HG02884 (cell line): Measurements from ENCODE around the gene CNKSR3.

ENCODE experiments used
- ATAC-seq: cut with Tn5 transposase; IDR thresholded peaks from one replicate; pipeline ENCODE4 v1.9.1; 2021; ENCODE audit warnings: mild to moderate bottlenecking, moderate library complexity; ENCODE audit not compliant: unreplicated experiment

CNKSR3 gene

DNA sequence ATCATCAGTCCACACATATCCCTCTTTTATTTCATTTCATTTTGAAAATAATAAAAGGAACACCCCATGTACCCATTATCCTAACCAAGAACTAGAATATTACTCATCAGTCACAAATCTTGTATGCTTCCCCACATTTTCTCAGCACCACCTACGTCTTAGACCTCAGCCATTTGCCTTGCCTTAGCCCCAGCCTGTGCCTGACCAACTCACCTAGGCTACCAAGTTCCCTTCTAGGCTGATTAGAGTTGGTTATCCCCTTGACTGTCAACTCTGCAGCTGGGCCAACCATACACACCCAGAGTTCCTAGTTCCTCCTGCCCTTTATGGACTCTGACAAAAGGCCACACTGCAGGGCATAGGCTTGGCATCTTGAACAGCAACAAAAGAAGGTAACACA is 120.5 kb downstream of the CNKSR3 start:
- no peak for ATAC-seq

DNA sequence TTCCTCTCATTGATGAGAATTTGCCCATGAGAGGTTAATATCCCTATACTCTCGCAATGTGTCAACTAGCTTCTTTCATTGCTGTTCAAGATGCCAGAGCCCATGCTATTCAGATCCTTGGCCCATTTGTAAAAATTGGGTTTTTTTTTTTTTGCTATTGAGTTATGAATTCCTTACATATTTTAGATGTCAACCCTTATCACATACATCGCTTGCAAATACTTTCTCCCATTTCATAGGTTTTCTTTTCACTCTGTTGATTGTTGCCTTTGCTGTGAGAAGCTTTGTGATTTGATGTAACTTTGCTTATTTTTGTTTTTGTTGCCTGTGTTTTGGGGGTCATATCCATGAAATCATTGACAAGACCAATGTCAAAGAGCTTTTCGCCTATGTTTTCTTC is 121.7 kb downstream of the CNKSR3 start:
- no peak for ATAC-seq

DNA sequence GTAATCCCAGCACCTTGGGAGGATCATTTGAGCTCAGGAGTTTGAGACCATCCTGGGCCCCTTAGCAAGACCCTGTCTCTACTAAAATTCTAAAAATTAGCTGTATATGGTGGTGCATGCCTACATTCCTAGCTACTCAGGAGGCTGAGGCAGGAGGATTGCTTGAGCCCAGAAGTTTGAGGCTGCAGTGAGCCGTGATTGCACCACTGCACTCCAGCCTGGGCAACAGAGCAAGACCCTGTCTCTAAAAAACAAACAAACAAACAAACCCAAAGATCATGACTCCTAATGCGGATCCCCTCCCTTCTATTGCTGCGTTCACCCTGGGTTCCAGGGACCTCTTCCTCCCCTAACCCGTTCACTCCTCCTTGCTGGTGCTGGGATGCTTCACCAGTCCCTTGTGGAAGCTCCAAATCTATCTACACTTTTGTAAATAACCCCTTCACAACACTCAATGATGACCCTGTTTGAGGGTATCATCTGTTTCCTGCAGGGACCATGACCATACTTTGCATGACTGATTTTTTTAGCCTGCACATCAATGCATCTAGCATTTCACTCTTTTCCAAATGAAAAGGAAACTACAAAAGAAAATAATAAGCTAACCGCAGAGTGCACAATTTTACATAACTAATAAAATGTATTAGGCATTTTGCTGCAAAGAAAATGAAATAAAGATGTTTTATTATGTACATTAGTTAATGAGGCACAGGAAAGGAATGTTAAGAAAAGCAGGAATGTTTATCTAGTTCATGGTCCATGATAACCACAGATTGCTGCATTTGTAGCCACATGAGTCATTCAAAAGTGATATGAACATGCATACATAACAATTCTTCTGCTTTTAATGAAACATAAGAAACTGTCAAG is 123.4 kb downstream of the CNKSR3 start:
- ATAC-seq = no peak

DNA sequence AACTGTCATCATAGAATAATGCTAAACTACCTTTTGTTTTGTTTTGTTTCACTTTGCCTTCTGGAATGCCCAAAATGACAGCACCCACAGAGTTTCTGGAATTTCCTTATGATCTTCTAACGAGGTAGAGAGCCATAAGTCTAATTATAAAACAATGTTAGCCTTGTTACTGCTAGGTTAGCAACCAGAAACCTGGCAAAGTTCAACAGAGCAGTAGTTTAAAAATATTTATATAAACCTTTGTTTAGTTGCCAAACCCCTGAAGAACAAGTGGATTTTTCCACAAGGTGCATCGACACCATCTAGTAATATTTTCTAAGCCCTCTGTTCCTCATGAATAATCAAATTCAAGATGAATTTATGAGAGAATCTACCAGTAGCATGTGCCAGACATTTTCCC is 126.3 kb downstream of the CNKSR3 start:
- no peak for ATAC-seq

DNA sequence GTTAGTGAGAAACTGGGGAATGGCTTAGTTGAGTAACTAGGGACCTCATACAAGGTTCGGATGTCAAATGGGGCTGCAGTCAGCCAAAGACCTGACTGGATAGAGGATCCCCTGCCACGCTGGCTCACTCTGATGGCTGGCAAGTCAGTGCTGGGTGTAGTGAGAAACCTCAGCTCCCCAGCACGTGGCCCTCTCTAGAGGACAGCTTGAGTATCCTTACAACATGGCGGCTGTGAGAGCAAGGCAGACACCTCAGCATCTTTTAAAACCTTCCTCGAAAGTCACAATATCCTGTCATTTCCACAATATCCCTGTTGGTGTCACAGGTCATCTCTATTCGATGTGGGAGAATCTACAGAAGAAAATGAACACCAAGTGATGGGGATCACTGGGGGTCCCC is 127.2 kb downstream of the CNKSR3 start:
- no peak for ATAC-seq

DNA sequence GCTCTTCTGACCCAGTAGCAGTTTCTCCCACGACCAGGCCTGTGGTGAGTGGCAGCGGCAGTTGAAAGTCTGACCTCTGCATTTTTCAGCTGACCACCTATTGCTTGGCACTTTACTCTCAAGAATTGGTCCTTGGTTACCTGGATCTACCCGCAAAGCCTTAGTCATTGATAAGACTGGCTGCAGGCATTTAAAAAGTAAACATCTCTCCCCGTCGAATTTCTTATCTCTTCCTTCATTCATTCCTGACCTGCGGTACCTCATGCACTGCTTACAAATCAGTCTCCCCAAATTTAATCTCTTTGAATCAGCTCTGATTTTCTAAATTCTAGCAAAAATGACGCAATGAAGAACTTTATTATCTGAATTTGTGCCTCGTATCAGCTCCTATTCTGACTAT is 127.7 kb downstream of the CNKSR3 start:
- ATAC-seq = no peak

DNA sequence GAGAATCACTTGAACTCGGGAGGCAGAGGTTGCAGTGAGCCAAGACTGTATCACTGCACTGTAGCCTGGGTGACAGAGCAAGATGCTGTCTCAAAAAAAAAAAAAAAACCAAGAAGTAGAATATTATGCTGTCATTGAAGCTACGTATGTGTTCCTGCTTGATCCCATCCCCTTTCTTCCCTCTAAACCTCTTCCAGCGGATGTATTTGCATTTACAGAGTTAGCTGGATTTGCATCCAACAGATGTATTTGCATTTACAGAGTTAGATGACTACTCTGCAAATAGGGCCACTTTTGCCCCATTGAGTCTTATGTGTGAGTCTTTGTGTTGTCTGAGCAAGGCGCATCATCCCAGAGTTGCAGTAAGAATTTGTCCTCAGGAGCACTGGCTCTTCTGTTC is 128.9 kb downstream of the CNKSR3 start:
- no peak for ATAC-seq

DNA sequence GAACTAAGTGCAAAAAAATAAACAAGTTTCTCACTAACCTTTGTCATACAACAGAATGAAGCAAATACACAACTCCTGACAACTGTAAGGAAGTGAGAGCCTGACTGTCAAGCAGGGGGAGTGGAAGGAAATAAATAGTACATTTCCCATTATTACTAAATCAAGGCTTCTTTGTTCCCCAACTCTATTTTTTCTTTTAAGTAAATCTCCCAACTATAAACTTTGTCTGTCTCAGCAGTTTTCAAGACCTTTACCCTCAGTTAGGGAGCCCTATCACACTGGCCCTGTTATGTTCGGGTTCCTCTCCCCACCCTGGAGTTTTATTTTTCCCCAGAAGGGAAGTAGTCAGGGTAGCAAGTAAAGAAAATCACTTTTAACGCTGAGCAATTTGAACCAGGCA is 129.7 kb downstream of the CNKSR3 start:
- no peak for ATAC-seq

DNA sequence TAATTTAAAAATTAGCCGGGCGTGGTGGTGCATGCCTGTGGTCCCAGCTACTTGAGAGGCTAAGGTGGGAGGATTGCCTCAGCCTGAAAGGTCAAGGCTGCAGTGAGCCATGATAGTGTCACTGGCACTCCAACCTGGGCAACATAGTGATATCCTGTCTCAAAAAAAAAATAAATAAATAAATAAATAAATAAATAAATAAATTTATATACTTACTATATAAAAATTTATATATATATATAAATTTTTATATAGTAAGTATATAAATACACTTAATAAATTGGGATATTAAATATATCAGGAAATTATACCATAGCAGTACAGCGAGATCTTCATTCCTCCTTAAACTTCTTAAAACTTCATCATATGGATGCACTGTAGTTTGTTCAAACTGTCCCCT is 130.9 kb downstream of the CNKSR3 start:
- no peak for ATAC-seq

DNA sequence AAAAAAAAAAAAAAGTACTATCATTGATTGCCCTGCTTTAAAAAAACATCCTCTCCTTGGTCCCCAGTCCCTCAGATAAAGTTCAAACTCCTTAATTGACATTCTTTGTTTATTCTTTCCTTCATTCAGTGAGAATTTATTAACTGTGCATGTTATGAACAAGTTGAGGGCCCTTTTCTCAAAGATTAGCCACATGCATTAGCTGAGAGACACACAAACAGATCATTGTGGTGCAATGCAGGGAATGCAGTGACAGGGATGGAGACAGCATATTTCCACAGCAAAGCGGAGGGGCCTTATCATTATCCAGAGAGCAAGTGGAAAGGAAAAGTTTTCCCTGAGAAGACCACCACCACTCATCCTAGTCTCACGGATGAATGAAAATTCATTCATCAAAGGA is 132.0 kb downstream of the CNKSR3 start:
- ATAC-seq = no peak

DNA sequence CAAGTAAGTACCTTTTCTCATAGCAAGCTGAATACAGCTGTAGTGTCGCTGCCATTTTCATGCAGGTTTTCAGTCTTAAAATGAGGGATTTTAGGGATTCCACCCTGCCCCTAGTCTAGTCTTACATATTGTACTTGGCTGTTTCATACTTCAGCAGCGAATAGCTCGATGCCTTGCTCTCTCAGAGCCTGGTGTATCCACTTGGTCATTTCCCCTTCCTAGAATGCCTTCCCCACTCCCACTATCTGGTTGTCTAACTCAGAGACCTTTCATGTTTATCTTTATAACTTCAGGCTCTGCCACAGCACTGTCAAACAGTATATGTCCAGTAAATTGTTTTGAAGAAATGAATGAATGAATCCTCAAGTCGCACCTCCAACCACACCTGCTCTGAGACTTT is 132.8 kb downstream of the CNKSR3 start:
- no peak for ATAC-seq

DNA sequence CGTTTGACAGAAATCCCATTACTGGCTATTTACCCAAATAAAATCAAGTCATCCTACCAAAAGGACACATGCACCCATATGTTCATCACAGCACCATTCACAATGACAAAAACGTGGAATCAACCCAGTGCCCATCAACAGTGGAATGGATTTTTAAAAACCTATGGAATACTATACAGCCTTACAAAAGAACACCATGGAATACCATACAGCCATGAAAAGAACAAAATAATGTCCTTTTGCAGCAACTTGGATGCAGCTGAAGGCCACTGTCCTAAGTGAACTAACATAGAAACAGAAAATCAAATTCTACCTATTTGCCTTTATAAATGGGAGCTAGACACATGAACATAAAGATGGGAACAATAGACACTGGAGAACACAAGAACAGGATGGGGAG is 136.5 kb downstream of the CNKSR3 start:
- ATAC-seq = no peak

DNA sequence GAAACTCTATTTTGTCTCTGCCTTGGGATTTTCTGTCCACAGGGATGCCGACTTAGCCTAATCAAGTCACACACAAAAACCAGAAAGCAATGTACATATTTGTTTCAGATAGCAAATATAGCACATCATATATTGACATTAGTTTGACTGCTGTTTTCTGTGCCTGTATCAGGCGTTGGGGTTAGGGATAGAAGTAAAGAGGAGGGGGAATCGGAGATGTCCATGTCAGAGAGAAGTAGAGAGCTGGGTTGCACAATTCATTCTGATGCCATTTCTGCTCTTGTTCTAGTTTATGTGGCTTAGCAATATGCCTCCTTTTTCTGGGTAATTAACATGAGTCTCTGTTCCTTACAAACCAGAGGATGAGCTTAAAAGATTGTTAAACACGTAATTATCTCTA is 139.2 kb downstream of the CNKSR3 start:
- no peak for ATAC-seq

DNA sequence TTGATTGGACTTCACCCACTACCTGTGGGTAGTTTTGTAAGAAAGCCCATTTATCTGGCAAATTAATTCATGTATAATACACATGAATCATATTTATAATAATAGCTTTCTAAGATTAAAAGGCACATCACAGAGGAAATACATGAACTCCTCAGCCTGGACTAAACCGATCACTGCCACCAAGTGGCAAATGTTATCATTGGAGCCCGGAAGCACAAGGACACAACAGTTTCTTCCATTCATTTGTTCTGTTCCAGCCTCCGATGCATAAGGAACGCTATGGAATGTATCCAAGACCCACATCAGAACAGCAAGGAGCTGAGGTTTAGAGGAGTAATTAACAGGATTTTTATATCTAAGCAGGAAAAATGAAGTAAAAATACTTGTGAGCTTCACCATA is 139.9 kb downstream of the CNKSR3 start:
- ATAC-seq = peak; percentile 69

DNA sequence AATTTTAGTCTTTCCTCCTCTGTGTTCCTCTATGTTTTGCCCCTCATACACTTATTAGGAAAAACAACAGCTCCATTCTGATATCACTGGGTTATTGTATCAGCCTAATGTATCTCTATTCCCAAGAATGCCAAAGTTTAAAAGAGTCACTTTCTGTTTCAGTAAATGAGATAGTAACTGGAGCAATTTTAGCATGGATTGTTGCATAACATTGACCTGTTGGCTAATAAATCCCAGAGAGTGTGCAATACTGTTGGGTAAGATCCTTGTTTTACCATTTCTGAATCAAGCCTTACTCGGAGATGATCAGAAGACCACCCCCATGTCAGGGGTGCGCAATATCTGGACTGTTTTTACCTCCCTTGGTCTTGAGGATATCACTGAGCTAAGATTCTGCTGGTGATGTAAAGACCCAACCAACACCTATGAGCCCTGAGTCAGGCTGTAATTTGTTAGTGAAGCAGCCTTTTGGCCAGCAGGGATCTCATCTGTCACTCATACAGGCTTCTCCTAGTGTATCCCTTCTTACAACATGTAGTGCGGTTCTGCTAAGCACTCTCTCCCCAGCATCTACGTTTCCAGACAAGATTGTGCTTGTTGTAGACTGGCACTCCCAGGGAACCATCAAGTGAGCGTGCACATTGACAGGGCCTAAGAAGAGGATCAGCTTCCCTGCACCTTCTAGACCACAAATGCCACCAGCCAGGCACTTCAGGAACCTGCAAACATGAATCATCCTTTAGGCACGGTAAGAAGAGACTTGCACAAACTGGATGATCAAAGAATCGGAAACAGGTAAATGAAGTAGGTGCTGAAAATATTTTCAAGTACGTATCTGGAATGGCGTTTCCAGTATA is 142.4 kb downstream of the CNKSR3 start:
- no peak for ATAC-seq

DNA sequence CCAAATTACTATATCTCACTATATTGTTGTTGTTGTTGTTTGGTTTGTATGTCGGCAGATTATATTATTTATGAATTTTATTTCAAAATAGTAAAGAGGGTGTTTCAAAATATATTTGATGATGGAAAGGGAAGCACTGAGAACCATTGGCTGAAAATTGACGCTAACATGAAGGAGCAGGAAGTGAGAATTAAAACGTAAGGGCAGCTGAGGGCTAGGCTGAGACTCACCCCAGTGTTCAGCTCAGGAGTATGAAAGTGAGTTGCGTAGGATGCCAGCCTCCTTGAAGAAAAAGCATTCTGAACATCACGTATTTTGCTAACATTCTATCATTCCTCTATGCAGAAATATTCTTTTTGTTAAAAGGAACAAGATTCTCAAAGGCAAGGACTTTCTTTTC is 143.1 kb downstream of the CNKSR3 start:
- ATAC-seq = no peak

DNA sequence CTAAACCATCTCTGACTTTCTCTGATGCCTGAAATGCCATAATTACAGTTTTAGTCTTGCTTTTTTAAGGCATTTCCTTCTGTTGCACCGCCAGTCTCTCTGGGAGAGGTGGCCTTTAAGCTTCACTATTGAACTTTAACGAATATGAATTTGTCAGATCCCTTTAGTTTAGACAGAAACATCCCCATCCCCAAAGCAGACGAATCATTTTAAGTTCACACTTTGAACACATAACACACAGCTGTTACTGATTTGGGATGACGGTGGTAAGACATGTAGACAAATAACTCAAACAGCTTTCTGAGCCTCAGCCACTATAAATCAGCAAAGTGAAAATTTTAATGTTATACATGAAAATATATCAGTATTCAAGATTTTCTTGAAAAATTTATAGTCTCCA is 146.7 kb downstream of the CNKSR3 start:
- ATAC-seq = no peak

DNA sequence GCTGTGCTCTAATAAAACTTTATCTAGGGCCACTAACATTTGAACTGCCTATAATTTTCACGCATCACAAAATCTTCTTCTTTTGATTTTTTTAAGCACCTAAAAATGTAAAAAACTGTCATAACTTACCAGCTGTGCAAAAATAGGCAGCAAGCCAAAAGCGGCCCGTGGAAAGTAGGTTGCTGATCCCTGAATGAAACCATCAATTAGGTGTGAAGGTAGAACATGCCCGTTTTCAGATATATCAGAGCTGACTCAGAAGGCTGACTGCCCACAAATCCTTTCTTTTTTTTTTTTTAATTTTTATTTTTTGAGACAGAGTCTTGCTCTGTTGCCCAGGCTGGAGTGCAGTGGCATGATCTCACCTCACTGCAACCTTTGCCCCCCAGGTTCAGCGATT is 149.0 kb downstream of the CNKSR3 start:
- no peak for ATAC-seq

DNA sequence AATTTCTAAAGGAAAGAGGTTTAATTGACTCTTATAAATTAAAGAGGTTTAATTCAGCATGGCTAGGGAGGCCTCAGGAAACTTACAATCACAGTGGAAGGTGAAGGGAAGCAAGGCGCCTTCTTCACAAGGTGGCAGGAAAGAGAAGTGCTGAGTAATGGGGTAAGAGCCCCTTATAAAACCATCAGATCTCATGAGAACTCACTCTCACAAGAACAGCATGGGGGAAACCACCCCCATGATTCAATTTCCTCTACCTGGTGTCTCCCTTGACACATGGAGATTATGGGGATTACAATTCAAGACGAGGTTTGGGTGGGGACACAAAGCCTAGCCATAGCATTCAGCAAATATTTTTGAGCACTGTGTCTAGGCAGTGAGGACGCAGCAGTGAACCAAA is 150.0 kb downstream of the CNKSR3 start:
- no peak for ATAC-seq

DNA sequence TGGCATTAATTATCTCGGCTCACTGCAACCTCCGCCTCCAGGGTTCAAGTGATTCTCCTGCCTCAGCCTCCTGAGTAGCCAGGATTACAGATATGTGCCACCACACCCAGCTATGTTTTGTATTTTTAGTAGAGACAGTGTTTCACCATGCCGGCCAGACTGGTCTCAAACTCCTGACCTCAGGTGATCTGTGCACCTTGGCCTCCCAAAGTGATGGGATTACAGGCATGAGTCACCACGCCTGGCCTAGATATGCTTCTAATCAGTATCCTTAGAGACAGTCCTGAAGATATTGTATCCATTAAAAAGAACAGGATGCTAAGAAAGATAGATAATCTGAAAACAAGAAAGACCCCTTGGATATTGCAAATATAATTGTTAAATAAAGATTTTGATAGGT is 150.8 kb downstream of the CNKSR3 start:
- no peak for ATAC-seq

DNA sequence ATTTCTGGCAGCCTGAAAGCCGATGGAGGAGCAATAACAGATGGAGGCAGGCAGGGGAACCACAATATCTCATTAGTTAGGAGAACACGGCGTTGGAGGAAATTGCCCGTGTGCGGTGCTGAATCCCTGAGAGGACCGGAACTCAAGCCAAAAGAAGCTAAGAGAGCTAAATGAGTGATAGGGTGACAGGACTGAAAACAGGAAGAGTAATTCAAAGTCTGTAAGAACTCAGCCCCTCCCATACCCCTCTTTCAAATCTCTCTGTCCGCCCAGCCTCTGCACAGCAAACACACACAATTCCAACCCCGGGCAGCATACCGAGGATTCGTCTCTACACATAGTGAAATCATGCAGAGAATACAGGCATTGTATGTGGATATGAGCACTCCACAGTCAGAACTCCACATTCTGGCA is 151.3 kb downstream of the CNKSR3 start:
- ATAC-seq = no peak

DNA sequence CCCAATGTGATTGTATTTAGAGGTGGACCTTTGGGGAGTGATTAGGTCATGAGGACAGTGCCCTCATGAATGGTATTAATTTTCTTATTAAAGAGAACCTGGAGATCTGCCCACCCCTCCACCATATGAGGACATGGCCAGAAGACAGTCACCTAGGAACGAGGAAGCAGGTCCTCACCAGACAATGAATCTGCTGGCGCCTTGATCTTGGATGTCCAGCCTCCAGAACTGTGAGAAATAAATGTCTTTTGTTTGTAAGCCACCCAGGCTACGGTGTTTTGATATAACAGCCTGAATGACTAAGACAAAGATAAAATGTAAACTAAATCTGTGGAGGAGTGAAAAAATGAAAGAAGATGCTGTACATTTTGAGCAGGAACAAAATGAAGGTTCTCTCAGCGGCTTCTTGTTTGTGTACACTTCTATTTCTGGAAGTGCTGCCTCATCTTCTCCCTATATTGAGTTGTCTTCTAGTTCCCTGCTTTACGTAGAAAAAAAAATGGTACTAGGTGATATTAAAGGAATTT is 152.4 kb downstream of the CNKSR3 start:
- no peak for ATAC-seq
